DMS153 treated with DMSO at 0.1 percent for 48 hours (cell line): ENCODE data around the gene NR5A1.

ENCODE experiments used
- DNase-seq: peaks from one replicate; lab custom pipeline; 2025; ENCODE audit not compliant: unreplicated experiment; lab: John Stamatoyannopoulos, UW

The NR5A1 gene

GRCh38 chr9:124514874-124515273 is 7.7 kb upstream of the NR5A1 start:
- DNase-seq, result no peak

GRCh38 chr9:124514125-124514524 is 6.9 kb upstream of the NR5A1 start:
- DNase-seq, result no peak

GRCh38 chr9:124513376-124513994 is 6.3 kb upstream of the NR5A1 start:
- no peak for DNase-seq

- DNase-seq, result no peak
Measured at GRCh38 chr9:124512806-124513204, 5.6 kb upstream of the NR5A1 start.

GRCh38 chr9:124511891-124512805 is 4.9 kb upstream of the NR5A1 start:
- no peak for DNase-seq

- no peak for DNase-seq
Measured at GRCh38 chr9:124511426-124511840, 4.2 kb upstream of the NR5A1 start.

- DNase-seq, result no peak
Measured at GRCh38 chr9:124510650-124511425, 3.6 kb upstream of the NR5A1 start.

GRCh38 chr9:124507880-124508423 is 753 bp upstream of the NR5A1 start:
- no peak for DNase-seq

GRCh38 chr9:124506433-124506832 is 766 bp downstream of the NR5A1 start:
- no peak for DNase-seq

- no peak for DNase-seq
Measured at GRCh38 chr9:124505901-124506346, 1.3 kb downstream of the NR5A1 start.

- DNase-seq, result no peak
Measured at GRCh38 chr9:124505006-124505900, 1.9 kb downstream of the NR5A1 start.

- DNase-seq, result no peak
Measured at GRCh38 chr9:124504530-124505005, 2.6 kb downstream of the NR5A1 start.

GRCh38 chr9:124503713-124504529 is 3.3 kb downstream of the NR5A1 start:
- DNase-seq, result no peak

GRCh38 chr9:124502711-124503702 is 4.2 kb downstream of the NR5A1 start:
- DNase-seq, result no peak

GRCh38 chr9:124501771-124502320 is 5.4 kb downstream of the NR5A1 start:
- DNase-seq, result no peak

- no peak for DNase-seq
Measured at GRCh38 chr9:124500796-124501611, 6.2 kb downstream of the NR5A1 start.
